Measurements from ENCODE around the gene IQCK. TPM values are rescaled to one million over a fixed set of nuclear protein-coding genes. Genes with fewer than 3 reads are reported as not detected.

IQCK gene
- total RNA-seq, 1 donor from 2014 or later, result 18.6 TPM

- H3K4me1 Mint-ChIP-seq (ENCODE audit: unreplicated experiment), result peaks cover 8% of the 10 kb centered on the region
Observed at GRCh38 chr16:19780321-19780720, 62.2 kb downstream of the IQCK start.

DNA sequence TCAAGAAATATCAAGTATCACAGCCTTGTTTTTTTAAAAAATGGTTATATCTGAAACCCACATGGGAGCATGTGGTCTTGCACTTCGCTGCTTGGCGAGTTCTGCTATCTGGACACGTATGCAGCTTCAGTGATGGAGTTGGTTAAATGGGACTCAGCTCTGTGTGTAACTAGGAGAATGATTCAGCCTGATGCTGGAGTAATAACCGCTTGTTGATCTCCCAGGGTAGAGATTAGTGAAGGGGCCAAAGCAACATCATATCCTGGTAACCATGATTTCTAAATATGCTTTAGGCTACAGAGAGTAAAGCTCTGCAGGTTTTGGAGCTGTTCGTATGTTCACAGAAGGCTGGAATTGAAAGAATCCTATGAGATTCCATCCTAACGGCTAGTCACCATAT, 63.2 kb downstream of the IQCK start:
- no peak for DNase-seq (ENCODE audit: low spot score)
- Mint-ChIP-seq H3K27me3 (ENCODE audit: unreplicated experiment) (peaks cover 3% of the 10 kb centered on the region), H3K27ac (ENCODE audit: unreplicated experiment) (no peak overlapping the region), H3K36me3 (ENCODE audit: low read depth, unreplicated experiment) (no peaks in the 10 kb centered on the region), H3K4me3 (ENCODE audit: unreplicated experiment) (no peak overlapping the region), H3K9me3 (ENCODE audit: unreplicated experiment) (no peaks in the 10 kb centered on the region), H3K4me1 (ENCODE audit: unreplicated experiment) (peaks cover 8% of the 10 kb centered on the region)
- TF ChIP-seq, protein P1, sequence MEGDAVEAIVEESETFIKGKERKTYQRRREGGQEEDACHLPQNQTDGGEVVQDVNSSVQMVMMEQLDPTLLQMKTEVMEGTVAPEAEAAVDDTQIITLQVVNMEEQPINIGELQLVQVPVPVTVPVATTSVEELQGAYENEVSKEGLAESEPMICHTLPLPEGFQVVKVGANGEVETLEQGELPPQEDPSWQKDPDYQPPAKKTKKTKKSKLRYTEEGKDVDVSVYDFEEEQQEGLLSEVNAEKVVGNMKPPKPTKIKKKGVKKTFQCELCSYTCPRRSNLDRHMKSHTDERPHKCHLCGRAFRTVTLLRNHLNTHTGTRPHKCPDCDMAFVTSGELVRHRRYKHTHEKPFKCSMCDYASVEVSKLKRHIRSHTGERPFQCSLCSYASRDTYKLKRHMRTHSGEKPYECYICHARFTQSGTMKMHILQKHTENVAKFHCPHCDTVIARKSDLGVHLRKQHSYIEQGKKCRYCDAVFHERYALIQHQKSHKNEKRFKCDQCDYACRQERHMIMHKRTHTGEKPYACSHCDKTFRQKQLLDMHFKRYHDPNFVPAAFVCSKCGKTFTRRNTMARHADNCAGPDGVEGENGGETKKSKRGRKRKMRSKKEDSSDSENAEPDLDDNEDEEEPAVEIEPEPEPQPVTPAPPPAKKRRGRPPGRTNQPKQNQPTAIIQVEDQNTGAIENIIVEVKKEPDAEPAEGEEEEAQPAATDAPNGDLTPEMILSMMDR (IDR thresholded peaks at IDR 0.05; ENCODE audit: unreplicated experiment), result no peak

More at GRCh38 chr16:19780321-19780720, 62.2 kb downstream of the IQCK start:
- H3K9me3 Mint-ChIP-seq (ENCODE audit: unreplicated experiment), result no peaks in the 10 kb centered on the region
- H3K4me3 Mint-ChIP-seq (ENCODE audit: unreplicated experiment), result no peak overlapping the region
- H3K27me3 Mint-ChIP-seq (ENCODE audit: unreplicated experiment), result peaks cover 3% of the 10 kb centered on the region
- H3K36me3 Mint-ChIP-seq (ENCODE audit: low read depth, unreplicated experiment), result no peaks in the 10 kb centered on the region
- DNase-seq (ENCODE audit: low spot score), result no peak
- no peak overlapping the region for H3K27ac Mint-ChIP-seq (ENCODE audit: unreplicated experiment)
- TF ChIP-seq, protein P1 (IDR thresholded peaks at IDR 0.05; ENCODE audit: unreplicated experiment), result no peak

DNA sequence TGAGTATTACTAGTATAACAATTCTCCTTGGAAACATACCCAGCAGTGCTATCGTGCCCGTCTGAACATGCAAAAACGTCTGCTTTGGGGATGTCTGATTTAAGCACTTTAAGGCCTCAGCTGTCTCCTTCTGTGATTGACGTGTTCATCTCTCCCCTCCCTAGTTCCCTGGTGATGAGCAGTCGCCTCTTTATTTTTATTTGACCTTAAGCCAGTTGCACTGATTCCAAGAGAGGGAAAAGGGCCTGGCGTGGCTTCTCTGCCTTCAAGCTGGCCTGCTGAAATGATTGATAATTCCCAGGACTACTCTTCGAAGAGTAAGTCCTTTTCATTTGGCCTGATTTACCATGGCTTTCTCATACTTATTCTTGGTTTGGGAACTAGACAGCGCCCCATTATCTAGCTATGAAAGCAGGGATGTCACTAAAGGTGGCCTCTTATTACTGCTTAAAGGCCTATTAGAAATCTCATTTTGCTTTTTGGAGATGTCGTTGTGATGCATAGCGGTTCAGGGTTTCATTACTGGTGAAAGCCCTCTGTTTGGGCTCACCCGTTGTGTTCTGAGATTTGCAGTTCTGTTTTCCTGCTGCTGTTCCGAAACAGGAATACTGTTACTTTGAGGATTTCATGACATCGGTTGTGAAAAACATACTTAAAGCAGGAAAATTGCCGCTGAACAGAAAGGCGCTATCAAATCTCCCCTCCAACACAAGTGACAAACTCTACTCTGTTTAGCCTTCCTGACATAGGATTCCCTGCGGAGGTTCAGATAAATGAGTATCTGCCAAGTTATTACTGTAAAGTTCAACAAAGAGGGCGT, 65.5 kb downstream of the IQCK start:
- Mint-ChIP-seq H3K27me3 (ENCODE audit: unreplicated experiment) (peaks cover 3% of the 10 kb centered on the region), H3K27ac (ENCODE audit: unreplicated experiment) (no peak overlapping the region)
- TF ChIP-seq, protein P1 (IDR thresholded peaks at IDR 0.05; ENCODE audit: unreplicated experiment), result no peak

GRCh38 chr16:19784183-19784736, 66.2 kb downstream of the IQCK start:
- Mint-ChIP-seq H3K36me3 (ENCODE audit: low read depth, unreplicated experiment) (no peaks in the 10 kb centered on the region), H3K4me3 (ENCODE audit: unreplicated experiment) (no peak overlapping the region), H3K4me1 (ENCODE audit: unreplicated experiment) (peaks cover 4% of the 10 kb centered on the region), H3K9me3 (ENCODE audit: unreplicated experiment) (no peaks in the 10 kb centered on the region), H3K27ac (ENCODE audit: unreplicated experiment) (no peak overlapping the region), H3K27me3 (ENCODE audit: unreplicated experiment) (peaks cover 3% of the 10 kb centered on the region)
- TF ChIP-seq, protein P1 (IDR thresholded peaks at IDR 0.05; ENCODE audit: unreplicated experiment), result no peak
- DNase-seq (ENCODE audit: low spot score), result no peak

More for the DNA sequence above, 65.5 kb downstream of the IQCK start:
- Mint-ChIP-seq H3K4me3 (ENCODE audit: unreplicated experiment) (no peak overlapping the region), H3K36me3 (ENCODE audit: low read depth, unreplicated experiment) (no peaks in the 10 kb centered on the region), H3K4me1 (ENCODE audit: unreplicated experiment) (peaks cover 4% of the 10 kb centered on the region), H3K9me3 (ENCODE audit: unreplicated experiment) (no peaks in the 10 kb centered on the region)
- no peak for DNase-seq (ENCODE audit: low spot score)

GRCh38 chr16:19785081-19785480, 67.0 kb downstream of the IQCK start:
- Mint-ChIP-seq H3K27me3 (ENCODE audit: unreplicated experiment) (peaks cover 2% of the 10 kb centered on the region), H3K4me3 (ENCODE audit: unreplicated experiment) (no peak overlapping the region), H3K27ac (ENCODE audit: unreplicated experiment) (no peak overlapping the region), H3K4me1 (ENCODE audit: unreplicated experiment) (peaks cover 4% of the 10 kb centered on the region), H3K36me3 (ENCODE audit: low read depth, unreplicated experiment) (no peaks in the 10 kb centered on the region), H3K9me3 (ENCODE audit: unreplicated experiment) (no peaks in the 10 kb centered on the region)
- no peak for DNase-seq (ENCODE audit: low spot score)
- TF ChIP-seq, protein P1 (IDR thresholded peaks at IDR 0.05; ENCODE audit: unreplicated experiment), result no peak
